SU-DHL-6 (cell line): ENCODE data around the gene UTP11.

Experiments
- H2AFZ ChIP-seq: fragments of 200-600 bp; sonication (generic); 2 replicates; pipeline ENCODE4 v1.6.1; 2014; ENCODE audit warnings: low read depth, mild to moderate bottlenecking, moderate library complexity, mixed read lengths, antibody characterized with exemption, low read length; ENCODE audit not compliant: severe bottlenecking
- H3F3A ChIP-seq: fragments of 200-600 bp; shearing (Covaris generic); 2 replicates; pipeline ENCODE4 v1.6.0; 2016; ENCODE audit warnings: antibody characterized with exemption, mild to moderate bottlenecking; ENCODE audit not compliant: insufficient read depth
- H3K27ac ChIP-seq: fragments of 200-600 bp; sonication (generic); 2 replicates; pipeline ENCODE4 v1.5.1; 2016; ENCODE audit warnings: low read depth, mild to moderate bottlenecking, low read length, moderate library complexity, mixed read lengths
- H3K27me3 ChIP-seq: fragments of 200-600 bp; sonication (generic), shearing (Covaris generic); 2 replicates; pipeline ENCODE4 v1.6.0; 2014; ENCODE audit warnings: mild to moderate bottlenecking, low read length
- H3K36me3 ChIP-seq: fragments of 200-600 bp; sonication (generic); 2 replicates; pipeline ENCODE4 v1.6.1; 2014; ENCODE audit warnings: mild to moderate bottlenecking, low read length, mixed read lengths
- H3K4me2 ChIP-seq: fragments of 300-600, 200-600 bp; shearing (Covaris generic), sonication (generic); 2 replicates; pipeline ENCODE4 v1.6.0; 2014; ENCODE audit warnings: low read length, low read depth, mild to moderate bottlenecking; ENCODE audit not compliant: poor library complexity, severe bottlenecking
- H3K4me3 ChIP-seq: fragments of 200-600 bp; sonication (generic); 2 replicates; pipeline ENCODE4 v1.5.1; 2014; ENCODE audit warnings: antibody characterized with exemption, low read length, mild to moderate bottlenecking, mixed read lengths; ENCODE audit not compliant: insufficient read depth, poor library complexity, severe bottlenecking
- H3K79me2 ChIP-seq: fragments of 200-600 bp; sonication (generic); 2 replicates; pipeline ENCODE4 v1.6.1; 2014; ENCODE audit warnings: mild to moderate bottlenecking, low read length, moderate library complexity; ENCODE audit not compliant: insufficient read depth
- H3K9ac ChIP-seq: fragments of 200-600 bp; sonication (generic); 2 replicates; pipeline ENCODE4 v1.7.0; 2014; ENCODE audit warnings: mild to moderate bottlenecking, low read length
- H3K9me2 ChIP-seq: fragments of 200-600 bp; sonication (generic); replicated peaks from 2 replicates; pipeline ENCODE4 v1.6.1; 2014; ENCODE audit warnings: low read length; ENCODE audit not compliant: insufficient read depth
- H3K9me3 ChIP-seq: fragments of 200-600 bp; sonication (generic); 2 replicates; pipeline ENCODE4 v1.6.1; 2014; ENCODE audit warnings: low read length, mixed read lengths; ENCODE audit not compliant: insufficient read depth
- H4K20me1 ChIP-seq: fragments of 200-600 bp; sonication (generic); 2 replicates; pipeline ENCODE4 v1.6.1; 2014; ENCODE audit warnings: low read depth, mild to moderate bottlenecking, antibody characterized with exemption, low read length, moderate library complexity, mixed read lengths
- CTCF ChIP-seq: fragments of 200-600 bp; sonication (generic); IDR thresholded peaks from one replicate; pipeline ENCODE4 v1.5.1; 2017; ENCODE audit warnings: antibody characterized with exemption, mild to moderate bottlenecking, low read length, moderate library complexity; ENCODE audit not compliant: insufficient read depth, poor library complexity, severe bottlenecking
- EZH2phosphoT487 ChIP-seq: fragments of 200-600 bp; sonication (generic), shearing (Covaris generic); conservative IDR thresholded peaks from 2 replicates; pipeline ENCODE4 v1.6.1; 2018; ENCODE audit warnings: mild to moderate bottlenecking, antibody characterized with exemption, low read length, moderate library complexity, mixed read lengths

The UTP11 gene

GRCh38 chr1:38025664-38026063, 13.1 kb downstream of the UTP11 start:
- Histone ChIP-seq H3K27me3 (no peaks in the 10 kb centered on the region), H3K4me3 (no peak overlapping the region), H2AFZ (no peak overlapping the region), H4K20me1 (no peaks in the 10 kb centered on the region; the same call in 1 of the 2 replicates), H3K27ac (no peak overlapping the region), H3K79me2 (no peaks in the 10 kb centered on the region), H3K4me2 (no peak overlapping the region), H3F3A (no peaks in the 10 kb centered on the region), H3K9ac (no peak overlapping the region), H3K9me2 (no peaks in the 10 kb centered on the region), H3K36me3 (peaks cover 14% of the 10 kb centered on the region), H3K9me3 (no peaks in the 10 kb centered on the region)
- TF ChIP-seq CTCF = no peak
- no peak for TF ChIP-seq EZH2phosphoT487

- Histone ChIP-seq H3F3A (no peaks in the 10 kb centered on the region), H3K9me2 (no peaks in the 10 kb centered on the region), H3K27ac (no peak overlapping the region), H2AFZ (no peak overlapping the region), H3K9me3 (no peaks in the 10 kb centered on the region), H3K4me2 (no peak overlapping the region), H3K36me3 (peaks cover 14% of the 10 kb centered on the region), H3K4me3 (no peak overlapping the region), H3K79me2 (no peaks in the 10 kb centered on the region), H4K20me1 (no peaks in the 10 kb centered on the region; the same call in 1 of the 2 replicates), H3K9ac (no peak overlapping the region), H3K27me3 (no peaks in the 10 kb centered on the region)
- TF ChIP-seq EZH2phosphoT487 (no peak), CTCF (no peak)
Observed at GRCh38 chr1:38026592-38027200, 14.2 kb downstream of the UTP11 start.

GRCh38 chr1:38027201-38028104, 14.9 kb downstream of the UTP11 start:
- no peak overlapping the region for H3K4me2 ChIP-seq

GRCh38 chr1:38028105-38028591, 15.6 kb downstream of the UTP11 start:
- Histone ChIP-seq H3K36me3 (peaks cover 5% of the 10 kb centered on the region), H3K9ac (no peak overlapping the region)
- TF ChIP-seq CTCF = no peak

More at GRCh38 chr1:38027201-38028104, 14.9 kb downstream of the UTP11 start:
- Histone ChIP-seq H3K9me3 (no peaks in the 10 kb centered on the region), H3K4me3 (no peak overlapping the region), H3K27me3 (no peaks in the 10 kb centered on the region), H3F3A (no peaks in the 10 kb centered on the region), H3K9ac (no peak overlapping the region), H3K79me2 (no peaks in the 10 kb centered on the region), H3K27ac (no peak overlapping the region), H3K36me3 (peaks cover 8% of the 10 kb centered on the region), H2AFZ (no peak overlapping the region), H4K20me1 (no peaks in the 10 kb centered on the region; the same call in 1 of the 2 replicates), H3K9me2 (no peaks in the 10 kb centered on the region)
- TF ChIP-seq EZH2phosphoT487 = no peak

More at GRCh38 chr1:38028105-38028591, 15.6 kb downstream of the UTP11 start:
- H3K4me2 ChIP-seq = no peak overlapping the region
- H3K27ac ChIP-seq = no peak overlapping the region
- H3F3A ChIP-seq = no peaks in the 10 kb centered on the region
- no peaks in the 10 kb centered on the region; the same call in 1 of the 2 replicates for H4K20me1 ChIP-seq
- no peak overlapping the region for H2AFZ ChIP-seq
- H3K9me3 ChIP-seq = no peaks in the 10 kb centered on the region
- H3K9me2 ChIP-seq = no peaks in the 10 kb centered on the region
- H3K79me2 ChIP-seq = no peaks in the 10 kb centered on the region
- no peaks in the 10 kb centered on the region for H3K27me3 ChIP-seq
- no peak overlapping the region for H3K4me3 ChIP-seq
